NCI-H1105 treated with DMSO at 0.1 percent for 48 hours (cell line): ENCODE measurements around the gene ADAM23.
"Not testable (repeated sequence)": the region's sequence is repeated elsewhere in the genome, so short reads cannot be mapped to it uniquely, and the experiment has no call there.

ENCODE experiments used
- DNase-seq: peaks from one replicate; lab custom pipeline; 2025; lab: John Stamatoyannopoulos, UW

The ADAM23 gene

GRCh38 chr2:206442833-206443734 lies at the start of gene ADAM23:
Gene ADAM23, plus strand, starts transcription at chr2:206443532. Its CDS starts 335 bp downstream, at chr2:206443867.
- peak; percentile 70 for DNase-seq

- no peak for DNase-seq
Measured at GRCh38 chr2:206396211-206396610, 47.1 kb upstream of the ADAM23 start.

GRCh38 chr2:206402956-206403569 lies 40.3 kb upstream of the ADAM23 start:
- DNase-seq: not testable (repeated sequence)

GRCh38 chr2:206408323-206409320 lies 34.7 kb upstream of the ADAM23 start:
- no peak for DNase-seq

GRCh38 chr2:206410714-206411113 lies 32.6 kb upstream of the ADAM23 start:
- no peak for DNase-seq

- no peak for DNase-seq
Measured at GRCh38 chr2:206415618-206416243, 27.6 kb upstream of the ADAM23 start.

- DNase-seq: no peak
Measured at GRCh38 chr2:206418968-206419367, 24.4 kb upstream of the ADAM23 start.

- no peak for DNase-seq
Measured at GRCh38 chr2:206420721-206421120, 22.6 kb upstream of the ADAM23 start.

- DNase-seq: no peak
Measured at GRCh38 chr2:206422493-206422892, 20.8 kb upstream of the ADAM23 start.

GRCh38 chr2:206423147-206423546 lies 20.2 kb upstream of the ADAM23 start:
- peak; percentile 7 for DNase-seq

- no peak for DNase-seq
Measured at GRCh38 chr2:206424134-206424533, 19.2 kb upstream of the ADAM23 start.

GRCh38 chr2:206428783-206429182 lies 14.5 kb upstream of the ADAM23 start:
- no peak for DNase-seq

GRCh38 chr2:206430452-206430851 lies 12.9 kb upstream of the ADAM23 start:
- no peak for DNase-seq

GRCh38 chr2:206431439-206431838 lies 11.9 kb upstream of the ADAM23 start:
- DNase-seq: no peak

GRCh38 chr2:206432193-206433082 lies 10.9 kb upstream of the ADAM23 start:
- no peak for DNase-seq

- DNase-seq: no peak
Measured at GRCh38 chr2:206433190-206433589, 10.1 kb upstream of the ADAM23 start.

- no peak for DNase-seq
Measured at GRCh38 chr2:206433686-206434085, 9.6 kb upstream of the ADAM23 start.

- DNase-seq: no peak
Measured at GRCh38 chr2:206435742-206436141, 7.6 kb upstream of the ADAM23 start.

- DNase-seq: no peak
Measured at GRCh38 chr2:206438196-206438724, 5.1 kb upstream of the ADAM23 start.

GRCh38 chr2:206442474-206442832 lies 879 bp upstream of the ADAM23 start:
- DNase-seq: no peak
